ENCODE results near the gene OR8B2.
"Not testable (repeated sequence)": the region's sequence is repeated elsewhere in the genome, so short reads cannot be mapped to it uniquely, and the experiment has no call there.

OR8B2 gene, protein sequence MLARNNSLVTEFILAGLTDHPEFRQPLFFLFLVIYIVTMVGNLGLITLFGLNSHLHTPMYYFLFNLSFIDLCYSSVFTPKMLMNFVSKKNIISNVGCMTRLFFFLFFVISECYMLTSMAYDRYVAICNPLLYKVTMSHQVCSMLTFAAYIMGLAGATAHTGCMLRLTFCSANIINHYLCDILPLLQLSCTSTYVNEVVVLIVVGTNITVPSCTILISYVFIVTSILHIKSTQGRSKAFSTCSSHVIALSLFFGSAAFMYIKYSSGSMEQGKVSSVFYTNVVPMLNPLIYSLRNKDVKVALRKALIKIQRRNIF

DNA sequence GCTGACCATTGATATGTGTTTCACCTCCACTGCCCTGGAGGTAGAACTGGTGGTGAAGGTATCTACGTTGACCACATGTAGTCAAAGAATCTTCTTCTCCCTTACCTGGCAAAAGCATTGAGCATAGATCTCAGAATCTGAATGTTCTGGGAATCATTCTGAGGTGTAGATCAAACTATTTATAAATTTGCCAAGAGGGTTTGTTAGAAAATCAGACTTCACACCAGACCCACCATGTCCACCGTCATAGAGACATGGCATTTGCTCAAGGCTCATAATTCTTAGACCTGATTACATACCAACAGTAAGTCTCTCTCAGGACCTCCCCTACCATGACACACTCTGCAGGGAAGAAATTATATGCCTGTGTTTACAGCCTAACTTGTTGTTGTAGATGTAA, at the start of gene OR8B2:
TSS of gene OR8B2 (minus strand) at position 101 of the 400 bp plus-strand sequence. CDS start 1,156 bp downstream, outside the sequence.
- no peak for DNase-seq

DNA sequence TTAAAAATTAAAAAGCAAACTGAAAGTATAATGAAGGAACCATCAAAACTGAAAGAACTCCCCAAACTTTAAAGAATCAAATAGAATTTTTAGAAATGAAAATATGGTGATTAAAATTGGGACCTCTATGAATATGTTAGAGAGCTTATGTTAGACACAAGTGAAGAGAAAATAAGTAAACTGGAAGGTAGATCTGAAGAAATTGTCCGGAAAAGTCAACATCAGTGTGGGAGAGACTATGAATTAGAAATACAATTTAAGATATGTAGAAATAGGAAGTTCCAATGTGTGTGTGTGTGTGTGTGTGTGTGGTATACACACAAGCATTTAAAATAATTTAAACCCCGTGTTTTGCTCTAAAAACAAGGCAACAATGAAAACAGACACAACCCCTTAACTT, 45.3 kb upstream of the OR8B2 start:
- no peak for DNase-seq

DNA sequence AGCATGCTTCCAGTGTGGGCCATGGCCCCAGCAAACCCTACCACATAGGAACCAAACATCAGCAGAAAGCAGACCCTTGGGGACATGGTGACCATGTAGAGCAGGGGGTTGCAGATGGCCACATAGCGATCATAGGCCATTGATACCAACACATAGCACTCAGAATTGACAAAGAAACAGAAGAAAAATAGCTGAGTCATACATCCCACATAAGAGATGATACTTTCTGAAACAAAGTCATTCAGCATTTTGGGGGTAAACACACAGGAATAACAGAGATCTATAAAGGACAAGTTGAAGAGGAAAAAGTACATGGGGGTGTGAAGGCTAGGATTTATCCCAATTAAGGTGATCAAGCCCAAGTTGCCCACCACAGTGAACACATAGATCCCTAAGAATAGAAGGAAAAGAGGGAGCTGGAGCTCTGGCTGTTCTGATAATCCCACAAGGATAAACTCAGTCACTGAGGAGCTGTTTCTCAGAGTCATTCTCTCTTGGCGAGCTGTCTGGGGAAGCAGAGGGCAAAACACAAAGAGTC, 40.2 kb upstream of the OR8B2 start, which contains the start of gene OR8B4:
TSS of gene OR8B4 (minus strand) at position 488 of the 538 bp plus-strand sequence. CDS start at position 488, 0 bp downstream.
- no peak for DNase-seq

DNA sequence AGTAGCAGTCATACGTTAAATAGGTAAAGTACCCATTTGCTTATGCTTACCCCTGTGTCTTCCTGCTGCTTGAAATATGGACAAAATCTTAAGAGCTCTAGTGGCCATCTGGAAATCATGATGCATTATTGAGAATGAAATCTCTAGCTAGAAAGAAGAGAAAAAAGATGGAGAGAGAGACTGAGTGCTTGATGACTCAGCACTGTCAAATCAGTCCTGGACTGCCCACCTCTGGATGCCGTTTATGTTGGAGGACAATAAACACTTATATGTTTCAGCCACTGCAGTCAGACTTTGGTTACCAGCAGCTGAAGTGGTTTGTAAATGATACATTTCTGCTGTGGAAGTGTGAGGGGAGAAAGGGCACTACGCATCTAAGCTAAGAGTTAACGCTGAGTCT, 36.7 kb upstream of the OR8B2 start:
- DNase-seq = no peak

DNA sequence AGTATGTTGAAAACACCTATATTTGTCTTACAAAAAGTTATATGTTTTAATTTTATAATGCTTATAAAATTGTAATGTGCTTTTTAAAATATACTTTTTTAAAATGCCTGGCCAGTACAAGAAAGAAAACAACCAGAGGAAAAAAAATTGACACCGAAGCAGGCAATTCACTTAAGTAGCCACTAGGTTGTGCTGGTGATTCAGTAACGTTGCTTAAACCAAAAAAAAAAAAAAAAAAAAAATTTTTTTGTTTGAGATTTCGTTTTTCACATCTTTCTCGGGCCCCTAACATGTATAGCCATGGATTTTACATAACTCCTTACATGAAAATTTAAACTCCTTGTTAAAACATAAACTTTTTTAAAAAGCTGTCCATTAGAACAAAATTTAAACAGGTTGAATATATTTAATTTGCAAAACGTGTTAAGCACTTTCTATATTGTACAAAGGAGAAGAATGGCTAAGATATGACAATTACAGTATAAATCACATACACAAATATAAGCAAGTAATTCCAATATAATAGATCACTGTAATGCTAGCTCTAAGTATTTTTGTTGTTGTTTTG, 31.1 kb upstream of the OR8B2 start:
- DNase-seq = peak; percentile 64

DNA sequence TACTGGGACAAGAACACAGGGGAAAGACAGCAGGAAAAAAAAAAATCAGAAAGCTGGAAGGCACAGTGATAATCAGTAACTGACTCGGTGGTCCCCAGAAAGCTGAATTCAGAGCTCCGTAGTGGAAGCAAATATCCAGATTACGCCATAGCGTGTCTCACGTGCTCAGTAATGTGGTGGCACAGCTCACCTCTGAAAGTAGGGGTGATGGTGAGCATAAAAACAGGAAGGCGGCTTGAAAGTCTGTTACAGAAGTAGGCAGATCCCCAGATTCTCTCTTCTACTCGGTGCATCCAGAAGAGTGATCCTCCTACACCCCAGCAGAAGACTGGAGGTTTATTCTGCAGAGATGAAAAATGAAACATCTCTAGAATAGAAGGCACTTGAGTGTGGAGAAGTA, 25.6 kb upstream of the OR8B2 start:
- DNase-seq = no peak

DNA sequence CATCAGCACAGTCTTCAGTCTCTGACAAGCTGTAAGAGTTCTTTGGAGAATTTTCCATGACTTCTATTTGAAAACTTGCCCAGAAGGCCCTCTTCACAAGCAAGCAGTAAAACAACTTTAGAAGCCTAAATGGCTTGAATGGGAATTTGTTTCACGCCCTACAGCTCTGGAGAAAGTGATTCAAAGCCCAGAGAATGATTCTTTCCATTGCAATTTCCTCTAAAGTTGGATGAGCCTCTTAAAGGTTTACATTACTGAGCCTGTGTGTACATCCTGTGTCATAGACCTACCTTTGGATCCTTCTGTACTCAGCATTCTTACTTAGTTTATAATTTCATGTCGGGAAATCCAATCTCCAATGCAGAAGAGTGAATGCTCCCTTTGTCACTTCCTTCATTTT, 21.3 kb upstream of the OR8B2 start:
- DNase-seq = no peak

DNA sequence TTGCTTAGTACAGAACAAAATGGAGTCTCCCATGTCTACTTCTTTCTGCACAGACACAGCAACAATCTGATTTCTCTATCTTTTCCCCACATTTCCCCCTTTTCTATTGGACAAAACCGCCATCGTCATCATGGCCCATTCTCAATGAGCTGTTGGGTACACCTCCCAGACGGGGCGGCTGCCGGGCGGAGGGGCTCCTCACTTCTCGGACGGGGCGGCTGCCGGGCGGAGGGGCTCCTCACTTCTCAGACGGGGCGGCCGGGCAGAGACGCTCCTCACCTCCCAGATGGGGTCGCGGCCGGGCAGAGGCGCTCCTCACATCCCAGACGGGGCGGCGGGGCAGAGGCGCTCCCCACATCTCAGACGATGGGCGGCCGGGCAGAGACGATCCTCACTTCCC, 18.9 kb upstream of the OR8B2 start:
- not testable (repeated sequence) for DNase-seq

DNA sequence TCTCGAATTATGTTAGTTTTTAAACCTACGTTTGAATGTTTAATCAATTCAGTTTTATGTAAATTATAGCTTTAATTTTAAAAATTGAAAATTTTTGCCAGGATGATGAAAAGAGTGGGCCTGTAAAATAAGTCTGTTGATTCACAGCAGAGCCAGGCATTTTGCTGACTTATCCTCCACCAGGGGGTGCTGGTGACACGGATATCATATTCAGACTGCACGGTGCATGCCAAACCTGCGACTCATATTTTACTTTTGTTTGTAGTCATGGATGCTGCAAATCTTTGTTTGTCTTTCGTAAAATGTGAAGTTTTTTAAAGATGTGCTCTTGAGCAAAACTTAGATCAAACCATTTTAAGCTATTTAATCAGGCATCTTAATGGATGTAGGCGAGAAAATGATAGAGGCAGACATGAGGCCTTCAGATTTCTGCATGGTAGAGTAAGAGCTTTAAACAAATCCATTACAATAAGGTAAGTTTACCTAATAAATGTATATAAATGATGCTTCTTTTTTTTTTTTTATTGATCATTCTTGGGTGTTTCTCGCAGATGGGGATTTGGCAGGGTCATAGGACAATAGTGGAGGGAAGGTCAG, 18.1 kb upstream of the OR8B2 start:
- DNase-seq = peak; percentile 84

DNA sequence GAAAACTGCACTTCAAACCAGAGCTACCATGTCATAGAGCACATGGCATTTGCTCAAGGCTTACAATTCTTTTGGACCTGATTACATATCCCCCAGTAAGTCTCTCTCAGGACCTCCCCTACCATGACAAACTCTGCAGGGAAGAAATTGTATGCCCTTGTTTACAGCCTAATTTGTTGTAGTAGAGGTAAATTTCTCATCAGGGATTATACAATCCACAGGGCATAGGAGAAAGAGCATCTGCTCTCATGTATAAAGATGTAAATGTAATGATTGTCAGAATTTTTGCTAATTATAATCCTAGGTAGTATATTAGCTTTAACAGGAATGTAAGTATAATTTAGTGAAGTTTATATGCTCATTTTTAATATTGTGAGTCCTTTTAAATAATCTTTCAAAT, 14.6 kb upstream of the OR8B2 start, which contains the start of gene OR8B3:
TSS of gene OR8B3 (minus strand) at position 101 of the 400 bp plus-strand sequence. CDS start 1,673 bp downstream, outside the sequence.
- DNase-seq = no peak

DNA sequence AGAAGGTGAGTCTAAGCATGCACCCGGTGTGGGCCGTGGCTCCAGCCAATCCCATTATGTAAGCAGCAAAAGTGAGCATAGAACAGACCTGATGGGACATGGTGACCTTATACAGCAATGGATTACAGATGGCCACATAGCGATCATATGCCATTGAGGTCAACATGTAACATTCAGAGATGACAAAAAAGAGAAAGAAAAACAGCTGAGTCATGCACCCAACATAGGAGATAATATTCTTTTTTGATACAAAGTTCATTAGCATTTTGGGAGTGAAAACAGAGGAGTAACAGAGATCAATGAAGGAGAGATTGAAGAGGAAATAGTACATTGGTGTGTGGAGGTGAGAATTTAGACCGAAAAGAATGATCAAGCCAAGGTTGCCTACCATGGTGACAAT, 12.5 kb upstream of the OR8B2 start:
- DNase-seq = not testable (repeated sequence)

DNA sequence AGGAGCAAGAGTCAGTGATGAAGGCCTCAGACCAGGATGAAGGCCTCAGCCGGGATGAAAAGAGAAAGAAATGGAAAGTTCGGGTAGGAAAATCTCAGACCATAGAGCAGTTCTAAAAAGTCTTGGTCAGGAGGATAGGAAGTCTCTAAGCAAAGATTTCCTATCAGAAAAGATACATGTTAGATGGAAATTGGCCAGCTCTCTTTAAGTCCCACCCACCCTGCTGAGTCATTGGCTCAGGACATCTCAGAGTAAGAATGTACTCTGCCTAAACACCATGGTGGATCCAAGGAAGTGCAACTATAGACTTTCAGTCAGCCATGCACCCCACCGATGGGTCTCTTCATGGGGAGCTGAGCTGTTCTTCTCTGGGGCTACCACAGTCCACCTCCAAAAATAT, 10.1 kb upstream of the OR8B2 start:
- DNase-seq = peak; percentile 42

DNA sequence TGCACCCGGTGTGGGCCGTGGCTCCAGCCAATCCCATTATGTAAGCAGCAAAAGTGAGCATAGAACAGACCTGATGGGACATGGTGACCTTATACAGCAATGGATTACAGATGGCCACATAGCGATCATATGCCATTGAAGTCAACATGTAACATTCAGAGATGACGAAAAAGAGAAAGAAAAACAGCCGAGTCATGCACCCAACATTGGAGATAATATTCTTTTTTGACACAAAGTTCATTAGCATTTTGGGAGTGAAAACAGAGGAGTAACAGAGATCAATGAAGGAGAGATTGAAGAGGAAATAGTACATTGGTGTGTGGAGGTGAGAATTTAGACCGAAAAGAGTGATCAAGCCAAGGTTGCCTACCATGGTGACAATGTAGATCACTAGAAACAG, 1.4 kb downstream of the OR8B2 start:
- not testable (repeated sequence) for DNase-seq

DNA sequence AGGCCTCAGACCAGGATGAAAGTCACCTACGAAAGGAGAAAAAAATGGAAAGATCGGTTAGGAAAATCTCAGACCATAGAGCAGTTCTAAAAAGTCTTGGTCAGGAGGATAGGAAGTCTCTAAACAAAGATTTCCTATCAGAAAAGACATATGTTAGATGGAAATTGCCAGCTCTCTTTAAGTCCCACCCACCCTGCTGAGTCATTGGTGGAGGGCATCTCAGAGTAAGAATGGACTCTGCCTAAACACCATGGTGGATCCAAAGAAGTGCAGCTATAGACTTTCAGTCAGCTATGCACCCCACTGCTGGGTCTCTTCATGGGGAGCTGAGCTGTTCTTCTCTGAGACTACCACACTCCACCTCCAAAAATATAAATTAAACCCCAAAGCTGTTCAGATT, 3.7 kb downstream of the OR8B2 start:
- peak; percentile 2 for DNase-seq

DNA sequence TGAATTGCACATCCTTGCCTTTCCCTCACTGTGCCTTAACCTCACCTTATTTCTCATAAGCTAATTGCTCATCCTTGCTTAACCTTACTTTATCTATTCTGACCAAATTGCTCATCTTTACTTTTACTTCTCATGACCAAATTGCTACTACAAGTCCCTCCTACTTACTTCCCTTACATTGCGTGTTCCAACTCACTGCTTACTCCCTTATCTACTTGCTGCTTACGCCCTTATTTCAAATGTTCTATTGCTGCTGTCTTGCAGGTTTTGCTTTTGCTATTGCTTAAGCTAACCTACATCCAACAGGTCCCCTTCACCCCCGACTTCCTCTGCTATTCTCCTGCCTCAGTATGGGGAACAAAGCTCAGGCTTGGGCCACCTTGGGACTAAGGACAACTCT, 8.0 kb downstream of the OR8B2 start:
- no peak for DNase-seq

DNA sequence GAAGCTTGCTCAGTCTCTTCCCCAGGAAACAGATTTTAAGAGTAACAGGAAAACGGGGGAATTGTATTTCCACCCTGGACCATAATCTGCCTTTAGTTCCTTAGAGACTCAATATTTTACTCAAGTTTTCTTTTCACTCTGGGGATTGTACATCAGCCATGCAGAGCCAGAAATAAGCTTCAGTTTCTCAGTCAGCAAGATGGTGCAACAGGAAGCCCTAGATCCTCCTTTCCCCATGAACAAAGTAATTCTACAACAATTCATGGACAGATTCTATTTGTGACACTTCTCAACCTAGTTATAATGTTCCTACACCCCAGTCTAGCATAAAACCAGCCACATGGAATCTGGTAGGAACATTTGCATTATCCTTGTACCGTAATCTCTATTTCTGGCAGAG, 24.7 kb downstream of the OR8B2 start:
- no peak for DNase-seq

DNA sequence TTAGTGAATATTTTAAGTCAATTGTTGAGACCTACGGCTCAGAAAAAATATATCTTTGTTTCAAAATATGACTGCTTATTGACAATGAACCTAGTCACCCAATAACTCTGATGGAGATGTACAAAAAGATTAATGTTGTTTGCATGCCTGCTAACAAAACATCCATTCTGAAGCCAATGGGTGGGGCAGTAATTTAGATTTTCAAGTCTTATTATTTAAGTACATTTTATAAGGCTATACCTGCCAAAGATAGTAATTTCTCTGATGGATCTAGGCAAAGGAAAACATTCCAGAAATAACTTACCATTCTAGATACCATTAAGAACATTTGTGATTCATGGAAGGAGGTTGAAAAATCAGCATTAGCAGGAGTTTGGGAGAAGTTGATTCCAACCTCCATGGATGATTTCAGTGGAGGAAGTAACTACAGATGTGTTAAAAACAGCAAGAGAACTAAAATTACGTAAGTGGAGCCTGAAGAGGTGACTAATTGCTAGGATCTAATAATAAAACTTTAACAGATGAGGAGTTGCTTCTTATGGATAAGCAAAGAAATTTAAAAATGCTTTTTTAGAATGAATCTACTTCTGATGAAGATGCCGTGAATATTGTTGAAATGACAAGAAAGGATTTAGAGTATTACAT, 37.9 kb downstream of the OR8B2 start:
- no peak for DNase-seq

DNA sequence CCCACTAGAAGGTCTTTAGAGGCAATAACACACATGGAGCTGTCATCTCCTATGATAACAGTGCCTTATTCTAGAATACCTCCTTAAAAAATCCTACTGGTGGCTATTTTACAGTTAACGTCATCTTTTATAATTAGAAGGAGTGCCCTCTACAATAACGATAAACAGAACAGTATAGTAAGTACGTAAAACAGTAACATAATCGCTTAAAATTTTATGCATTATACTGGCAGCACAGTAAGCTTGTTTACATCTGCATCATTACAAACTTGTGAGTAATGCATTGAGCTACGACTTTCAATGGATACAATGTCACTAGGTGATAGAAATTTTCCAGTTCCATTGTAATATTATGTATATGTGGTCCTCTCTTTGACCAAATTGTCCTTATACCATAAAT, 40.0 kb downstream of the OR8B2 start:
- no peak for DNase-seq

DNA sequence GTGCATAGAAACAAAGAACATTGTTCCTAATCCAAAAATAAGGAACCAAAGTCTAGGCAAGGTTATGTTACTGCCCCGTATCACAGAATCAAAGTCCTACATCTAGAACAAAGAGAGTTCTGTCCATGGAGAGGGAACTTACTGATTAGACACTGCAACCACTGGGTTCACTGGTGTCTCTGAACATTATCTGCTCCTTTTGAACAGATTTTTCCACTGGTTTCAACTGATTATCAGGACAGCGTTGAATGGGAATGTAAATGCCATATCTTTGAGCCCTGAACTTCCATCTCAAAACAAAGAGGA, 44.2 kb downstream of the OR8B2 start:
- DNase-seq = no peak

DNA sequence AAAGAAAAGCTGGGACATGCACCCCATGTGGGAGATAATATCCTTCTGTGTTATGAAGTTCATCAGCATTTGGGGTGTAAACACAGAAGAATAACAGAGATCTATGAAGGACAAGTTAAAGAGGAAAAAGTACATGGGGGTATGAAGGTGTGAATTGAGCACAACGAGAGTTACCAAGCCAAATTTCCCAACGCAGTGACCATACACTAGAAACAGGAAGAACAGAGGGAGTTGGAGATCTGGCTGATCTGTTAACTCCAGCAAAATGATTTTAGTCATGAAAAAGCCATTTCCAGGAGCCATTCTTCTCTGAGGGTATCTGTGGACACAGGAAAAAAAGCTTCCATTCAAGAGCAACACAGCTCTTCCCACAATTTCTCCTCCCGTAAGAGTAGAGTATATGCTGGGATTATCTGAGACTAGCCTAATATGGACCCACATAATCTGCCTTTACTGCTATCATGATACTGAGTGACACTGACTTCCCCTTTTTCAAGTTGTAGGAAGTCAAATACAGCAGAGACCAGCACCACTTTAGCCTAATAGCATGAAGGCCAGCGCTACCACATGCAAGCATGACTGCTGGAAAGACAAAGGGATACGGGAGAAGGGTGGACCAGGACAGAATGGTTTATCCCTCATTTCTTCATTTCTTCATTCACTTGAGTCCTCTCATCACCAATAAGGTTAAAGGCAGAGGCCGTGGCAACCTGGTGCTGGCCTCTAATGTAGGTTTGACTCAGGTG, 44.7 kb downstream of the OR8B2 start:
- peak; percentile 29 for DNase-seq

All from hematopoietic multipotent progenitor cell treated with erythropoietin and hydrocortisone succinate and interleukin-3 and kit ligand, for 6 days (in vitro differentiated cells).